ENCODE data around the gene KLHL21. TPM values are rescaled to one million over a fixed set of nuclear protein-coding genes. Genes with fewer than 3 reads are reported as not detected.

The KLHL21 gene
- total RNA-seq, 1 experiment from 2014 or later = 27.5 TPM

DNA sequence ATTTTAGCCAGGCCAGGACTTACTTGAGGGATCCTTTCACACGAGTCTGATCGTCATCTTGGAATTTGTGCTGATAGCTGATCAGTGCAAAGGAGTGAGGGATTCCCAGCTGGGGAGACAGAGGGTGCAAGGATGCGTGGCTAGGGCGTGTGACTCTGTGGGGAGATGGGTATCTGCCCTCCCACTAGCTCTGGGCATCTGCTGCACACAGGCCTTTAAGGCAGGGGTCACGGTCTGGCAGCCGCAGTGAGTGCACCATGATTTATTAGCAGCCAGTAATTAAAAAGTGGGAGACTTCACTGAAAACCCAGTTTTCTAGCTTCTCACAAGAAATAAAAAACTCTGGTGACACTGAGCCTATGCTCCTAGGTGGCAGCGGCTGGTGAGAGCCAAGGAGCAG lies 42.3 kb upstream of the KLHL21 start:
- Histone ChIP-seq H3K9me3 (ENCODE audit: control insufficient read depth in 1 of 2, insufficient read depth in 1 of 2, low read depth in 1 of 2, low read length in 2 of 2) (no peaks in the 10 kb centered on the region), H3K36me3 (ENCODE audit: control insufficient read depth in 1 of 2, insufficient read depth in 2 of 2, low read length in 2 of 2) (peaks cover 14 to 23% of the 10 kb centered on the region in 2 experiments; a peak in 3 of 4 replicates), H3K9ac (ENCODE audit: low read length) (no peak overlapping the region), H3K79me2 (ENCODE audit: insufficient read depth, low read length) (no peaks in the 10 kb centered on the region), H2AFZ (ENCODE audit: low read depth, low read length, poor library complexity, severe bottlenecking) (no peak overlapping the region), H3K27me3 (ENCODE audit: insufficient read depth, low read length) (no peaks in the 10 kb centered on the region), H3K4me1 (ENCODE audit: control insufficient read depth in 1 of 2, insufficient read depth in 2 of 2, low read length in 2 of 2) (no peaks in the 10 kb centered on the region), H3K4me3 (replicated peaks in 1 of 2; ENCODE audit: low read depth in 1 of 2, low read length in 2 of 2) (no peak overlapping the region), H3K9me2 (ENCODE audit: insufficient read depth) (no peaks in the 10 kb centered on the region), H4K20me1 (ENCODE audit: insufficient read depth) (no peaks in the 10 kb centered on the region), H3K4me2 (ENCODE audit: low read length) (no peak overlapping the region), H3K27ac (ENCODE audit: low read depth, low read length) (no peak overlapping the region)
- no peak for DNase-seq (ENCODE audit: low read depth, low spot score)
- ChIA-PET CTCF (interaction anchor here (2.6 kb wide), 1 partner anchor 156 kb away, joined by 7 read pairs; no protein-coding TSS in a partner anchor), RAD21 (ENCODE audit: low non-redundant PET in 1 of 2, low total read pairs in 2 of 2, uncharacterized antibody in 2 of 2, unreplicated experiment in 2 of 2) (no interaction called here), POLR2A (no interaction called here)
- intact Hi-C loops (cut with micrococcal nuclease) = no loop called here
- no TSS peak for BruUV-seq (replicated peaks)
- ATAC-seq = no peak
- TF ChIP-seq TCF7L2 (IDR thresholded peaks at IDR 0.05; ENCODE audit: borderline replicate concordance, extremely low read depth, insufficient read depth, insufficient read length) (no peak), SRF (IDR thresholded peaks at IDR 0.05; ENCODE audit: low read depth) (no peak), EZH2 (IDR thresholded peaks at IDR 0.05) (no peak), YY1 (IDR thresholded peaks at IDR 0.05; ENCODE audit: extremely low read depth, insufficient replicate concordance, low read depth, low read length) (no peak), ZNF274 (IDR thresholded peaks at IDR 0.05; ENCODE audit: low read depth, low read length) (no peak), FOSL1 (IDR thresholded peaks at IDR 0.05; ENCODE audit: low read depth) (no peak), RAD21 (IDR thresholded peaks at IDR 0.05; ENCODE audit: low read depth) (no peak), POLR2AphosphoS5 (IDR thresholded peaks at IDR 0.05; ENCODE audit: low read depth, low read length) (no peak), JUND (IDR thresholded peaks at IDR 0.05) (no peak), EGR1 (IDR thresholded peaks at IDR 0.05; ENCODE audit: low read depth) (no peak), CEBPB (IDR thresholded peaks at IDR 0.05; ENCODE audit: low read depth) (no peak), CBX3 (IDR thresholded peaks at IDR 0.05; ENCODE audit: low read depth) (no peak), ZFX (IDR thresholded peaks at IDR 0.05) (no peak)
- TF ChIP-seq, protein P1, sequence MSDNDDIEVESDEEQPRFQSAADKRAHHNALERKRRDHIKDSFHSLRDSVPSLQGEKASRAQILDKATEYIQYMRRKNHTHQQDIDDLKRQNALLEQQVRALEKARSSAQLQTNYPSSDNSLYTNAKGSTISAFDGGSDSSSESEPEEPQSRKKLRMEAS (IDR thresholded peaks at IDR 0.05) = no peak
- TF ChIP-seq, protein P2, sequence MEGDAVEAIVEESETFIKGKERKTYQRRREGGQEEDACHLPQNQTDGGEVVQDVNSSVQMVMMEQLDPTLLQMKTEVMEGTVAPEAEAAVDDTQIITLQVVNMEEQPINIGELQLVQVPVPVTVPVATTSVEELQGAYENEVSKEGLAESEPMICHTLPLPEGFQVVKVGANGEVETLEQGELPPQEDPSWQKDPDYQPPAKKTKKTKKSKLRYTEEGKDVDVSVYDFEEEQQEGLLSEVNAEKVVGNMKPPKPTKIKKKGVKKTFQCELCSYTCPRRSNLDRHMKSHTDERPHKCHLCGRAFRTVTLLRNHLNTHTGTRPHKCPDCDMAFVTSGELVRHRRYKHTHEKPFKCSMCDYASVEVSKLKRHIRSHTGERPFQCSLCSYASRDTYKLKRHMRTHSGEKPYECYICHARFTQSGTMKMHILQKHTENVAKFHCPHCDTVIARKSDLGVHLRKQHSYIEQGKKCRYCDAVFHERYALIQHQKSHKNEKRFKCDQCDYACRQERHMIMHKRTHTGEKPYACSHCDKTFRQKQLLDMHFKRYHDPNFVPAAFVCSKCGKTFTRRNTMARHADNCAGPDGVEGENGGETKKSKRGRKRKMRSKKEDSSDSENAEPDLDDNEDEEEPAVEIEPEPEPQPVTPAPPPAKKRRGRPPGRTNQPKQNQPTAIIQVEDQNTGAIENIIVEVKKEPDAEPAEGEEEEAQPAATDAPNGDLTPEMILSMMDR (IDR thresholded peaks at IDR 0.05 in 2 of 3, conservative IDR thresholded peaks at IDR 0.05 in 1 of 3; ENCODE audit: borderline replicate concordance in 1 of 3, insufficient read depth in 1 of 3, low read depth in 2 of 3, low read length in 2 of 3) = no peak
- TF ChIP-seq, protein P3, sequence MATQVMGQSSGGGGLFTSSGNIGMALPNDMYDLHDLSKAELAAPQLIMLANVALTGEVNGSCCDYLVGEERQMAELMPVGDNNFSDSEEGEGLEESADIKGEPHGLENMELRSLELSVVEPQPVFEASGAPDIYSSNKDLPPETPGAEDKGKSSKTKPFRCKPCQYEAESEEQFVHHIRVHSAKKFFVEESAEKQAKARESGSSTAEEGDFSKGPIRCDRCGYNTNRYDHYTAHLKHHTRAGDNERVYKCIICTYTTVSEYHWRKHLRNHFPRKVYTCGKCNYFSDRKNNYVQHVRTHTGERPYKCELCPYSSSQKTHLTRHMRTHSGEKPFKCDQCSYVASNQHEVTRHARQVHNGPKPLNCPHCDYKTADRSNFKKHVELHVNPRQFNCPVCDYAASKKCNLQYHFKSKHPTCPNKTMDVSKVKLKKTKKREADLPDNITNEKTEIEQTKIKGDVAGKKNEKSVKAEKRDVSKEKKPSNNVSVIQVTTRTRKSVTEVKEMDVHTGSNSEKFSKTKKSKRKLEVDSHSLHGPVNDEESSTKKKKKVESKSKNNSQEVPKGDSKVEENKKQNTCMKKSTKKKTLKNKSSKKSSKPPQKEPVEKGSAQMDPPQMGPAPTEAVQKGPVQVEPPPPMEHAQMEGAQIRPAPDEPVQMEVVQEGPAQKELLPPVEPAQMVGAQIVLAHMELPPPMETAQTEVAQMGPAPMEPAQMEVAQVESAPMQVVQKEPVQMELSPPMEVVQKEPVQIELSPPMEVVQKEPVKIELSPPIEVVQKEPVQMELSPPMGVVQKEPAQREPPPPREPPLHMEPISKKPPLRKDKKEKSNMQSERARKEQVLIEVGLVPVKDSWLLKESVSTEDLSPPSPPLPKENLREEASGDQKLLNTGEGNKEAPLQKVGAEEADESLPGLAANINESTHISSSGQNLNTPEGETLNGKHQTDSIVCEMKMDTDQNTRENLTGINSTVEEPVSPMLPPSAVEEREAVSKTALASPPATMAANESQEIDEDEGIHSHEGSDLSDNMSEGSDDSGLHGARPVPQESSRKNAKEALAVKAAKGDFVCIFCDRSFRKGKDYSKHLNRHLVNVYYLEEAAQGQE (IDR thresholded peaks at IDR 0.05; ENCODE audit: low read depth) = no peak
- TF ChIP-seq, protein P4, sequence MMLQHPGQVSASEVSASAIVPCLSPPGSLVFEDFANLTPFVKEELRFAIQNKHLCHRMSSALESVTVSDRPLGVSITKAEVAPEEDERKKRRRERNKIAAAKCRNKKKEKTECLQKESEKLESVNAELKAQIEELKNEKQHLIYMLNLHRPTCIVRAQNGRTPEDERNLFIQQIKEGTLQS (IDR thresholded peaks at IDR 0.05) = no peak
- TF ChIP-seq, protein P5, sequence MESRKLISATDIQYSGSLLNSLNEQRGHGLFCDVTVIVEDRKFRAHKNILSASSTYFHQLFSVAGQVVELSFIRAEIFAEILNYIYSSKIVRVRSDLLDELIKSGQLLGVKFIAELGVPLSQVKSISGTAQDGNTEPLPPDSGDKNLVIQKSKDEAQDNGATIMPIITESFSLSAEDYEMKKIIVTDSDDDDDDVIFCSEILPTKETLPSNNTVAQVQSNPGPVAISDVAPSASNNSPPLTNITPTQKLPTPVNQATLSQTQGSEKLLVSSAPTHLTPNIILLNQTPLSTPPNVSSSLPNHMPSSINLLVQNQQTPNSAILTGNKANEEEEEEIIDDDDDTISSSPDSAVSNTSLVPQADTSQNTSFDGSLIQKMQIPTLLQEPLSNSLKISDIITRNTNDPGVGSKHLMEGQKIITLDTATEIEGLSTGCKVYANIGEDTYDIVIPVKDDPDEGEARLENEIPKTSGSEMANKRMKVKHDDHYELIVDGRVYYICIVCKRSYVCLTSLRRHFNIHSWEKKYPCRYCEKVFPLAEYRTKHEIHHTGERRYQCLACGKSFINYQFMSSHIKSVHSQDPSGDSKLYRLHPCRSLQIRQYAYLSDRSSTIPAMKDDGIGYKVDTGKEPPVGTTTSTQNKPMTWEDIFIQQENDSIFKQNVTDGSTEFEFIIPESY (IDR thresholded peaks at IDR 0.05; ENCODE audit: extremely low read depth, insufficient replicate concordance, low read length) = no peak
